GM21786 (cell line): ENCODE results near the gene BRD7.
A peak's percentile ranks its signal among the peaks of the same experiment; 100 is the strongest.

Experiments
- ATAC-seq: cut with Tn5 transposase; IDR thresholded peaks from one replicate; pipeline ENCODE4 v1.9.1; 2021; ENCODE audit not compliant: unreplicated experiment

The BRD7 gene

DNA sequence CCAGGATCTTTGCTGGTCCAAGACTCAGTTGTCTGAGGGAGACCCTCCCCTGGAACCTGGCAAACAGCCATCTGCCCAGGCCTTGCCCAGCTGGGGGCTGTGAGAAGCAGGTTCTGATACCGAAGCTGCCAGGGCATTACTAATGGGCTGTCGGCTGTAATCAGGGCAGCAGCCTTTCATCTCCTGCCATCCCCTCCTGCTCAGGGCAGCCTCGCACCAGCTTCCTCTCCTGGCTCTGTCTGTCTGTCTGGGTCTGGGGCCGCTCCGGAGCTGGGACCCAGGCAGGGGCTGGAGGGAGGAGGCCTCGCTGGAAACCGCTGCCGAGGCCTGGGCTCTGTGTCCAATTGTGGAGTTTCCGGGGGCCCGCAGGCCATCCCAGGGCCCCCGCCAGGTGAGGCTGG is 21.6 kb upstream of the BRD7 start:
- ATAC-seq, result no peak

DNA sequence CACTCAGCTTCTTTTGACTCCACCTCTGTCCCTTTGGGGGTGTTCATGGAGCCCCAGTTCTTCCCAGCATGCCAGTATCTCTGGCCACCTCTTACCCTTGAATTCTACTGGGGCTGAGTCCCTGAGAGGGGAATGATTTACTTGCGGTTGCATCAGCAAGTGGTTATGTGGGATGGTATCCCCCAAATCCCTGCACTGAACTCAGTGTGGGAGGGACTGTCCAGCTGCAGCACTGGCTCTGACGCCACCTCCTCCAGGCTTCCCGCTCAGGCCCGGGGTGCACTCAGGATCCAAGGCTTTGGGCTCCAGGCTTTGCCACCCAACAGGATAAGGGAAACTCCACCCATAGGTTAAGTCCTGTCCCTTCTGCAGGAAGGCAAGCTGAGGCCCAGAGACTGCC is 21.1 kb upstream of the BRD7 start:
- ATAC-seq, result no peak

DNA sequence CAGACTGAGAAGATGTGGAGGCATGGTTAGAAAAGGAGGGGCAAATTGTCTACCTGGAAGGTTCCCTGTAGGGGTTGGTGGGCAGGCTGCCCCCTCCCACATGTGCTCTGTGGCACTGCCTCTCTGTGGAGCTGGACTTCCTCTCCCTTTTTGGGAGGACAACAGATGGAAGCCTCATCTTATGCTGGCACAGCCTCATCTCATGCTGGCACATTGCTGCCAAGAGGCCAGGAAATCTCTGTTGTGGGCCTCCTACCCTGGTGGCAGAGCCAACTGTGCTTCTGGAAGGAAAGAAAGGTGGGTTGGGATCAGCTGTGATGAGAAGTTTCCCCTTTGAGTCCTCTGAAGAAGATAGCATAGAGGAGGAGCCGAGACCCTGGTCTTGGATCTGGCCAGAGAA is 19.7 kb upstream of the BRD7 start:
- no peak for ATAC-seq

DNA sequence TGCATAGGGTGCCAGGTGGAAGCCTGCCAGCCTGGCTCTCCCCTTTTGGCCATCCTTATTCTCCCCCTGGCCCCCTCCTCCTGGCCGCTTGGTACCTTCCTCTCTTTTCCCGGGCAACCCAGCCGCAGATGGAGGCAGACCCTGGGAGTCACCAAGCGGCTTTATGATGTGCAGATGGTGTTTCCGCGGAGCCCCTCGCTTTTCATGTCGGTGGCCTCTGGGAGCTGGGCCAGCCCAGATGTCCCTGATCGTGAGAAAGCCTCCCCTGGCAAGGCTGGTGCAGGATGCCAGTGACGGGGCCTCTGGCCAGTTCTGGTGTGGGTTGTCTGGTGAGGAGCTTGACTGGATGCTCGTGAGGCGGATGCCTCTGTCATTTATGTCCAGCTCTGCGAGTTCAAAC is 18.0 kb upstream of the BRD7 start:
- no peak for ATAC-seq

DNA sequence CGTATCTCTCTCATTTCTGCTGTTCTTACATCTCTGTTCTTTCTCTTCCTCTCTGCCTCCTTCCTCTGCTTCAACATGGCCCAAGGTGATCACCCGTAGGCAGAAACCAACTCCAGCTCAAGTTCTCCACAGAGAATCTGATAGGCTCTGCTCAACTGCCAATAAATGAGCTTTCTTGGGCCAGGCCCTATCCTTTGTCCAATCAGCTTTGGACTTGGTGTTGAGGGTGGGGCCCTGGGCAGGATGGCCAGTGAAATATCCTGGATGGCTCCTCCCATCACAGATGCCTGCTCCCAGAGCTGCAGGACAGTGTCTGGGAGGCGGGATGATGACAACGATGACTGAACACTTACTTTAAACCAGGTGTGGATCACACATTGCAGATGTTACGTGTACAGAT is 17.4 kb upstream of the BRD7 start:
- no peak for ATAC-seq

DNA sequence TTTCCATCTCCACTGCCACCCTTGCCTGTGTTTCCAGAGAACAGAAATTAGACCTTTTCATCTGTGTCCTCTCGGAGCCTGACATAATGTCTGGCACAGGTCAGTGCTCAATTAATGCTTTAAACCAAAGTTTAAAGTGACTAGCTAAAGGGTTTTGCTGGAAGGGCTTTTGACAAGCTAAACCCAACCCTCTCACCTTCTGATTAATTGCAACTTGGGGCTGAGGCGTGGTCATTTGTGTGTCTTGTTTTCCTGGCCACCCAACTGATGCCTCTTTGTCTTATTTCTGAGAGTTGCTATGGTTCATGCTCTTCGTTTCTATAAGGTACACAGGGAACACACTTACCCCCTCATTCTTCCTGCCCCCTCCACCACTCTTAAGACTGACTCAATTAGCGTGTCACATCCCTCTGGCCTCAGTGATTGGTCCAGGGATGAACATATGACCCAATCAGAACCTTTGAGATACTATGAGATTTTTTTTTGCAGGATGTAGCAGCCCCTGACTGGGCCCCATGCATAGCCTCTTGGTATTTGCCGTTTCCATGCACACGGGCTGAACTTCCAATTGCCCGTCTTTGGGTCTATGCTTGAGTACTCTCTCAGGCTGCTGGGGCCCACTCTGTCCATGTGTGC is 15.8 kb upstream of the BRD7 start:
- ATAC-seq, result no peak

DNA sequence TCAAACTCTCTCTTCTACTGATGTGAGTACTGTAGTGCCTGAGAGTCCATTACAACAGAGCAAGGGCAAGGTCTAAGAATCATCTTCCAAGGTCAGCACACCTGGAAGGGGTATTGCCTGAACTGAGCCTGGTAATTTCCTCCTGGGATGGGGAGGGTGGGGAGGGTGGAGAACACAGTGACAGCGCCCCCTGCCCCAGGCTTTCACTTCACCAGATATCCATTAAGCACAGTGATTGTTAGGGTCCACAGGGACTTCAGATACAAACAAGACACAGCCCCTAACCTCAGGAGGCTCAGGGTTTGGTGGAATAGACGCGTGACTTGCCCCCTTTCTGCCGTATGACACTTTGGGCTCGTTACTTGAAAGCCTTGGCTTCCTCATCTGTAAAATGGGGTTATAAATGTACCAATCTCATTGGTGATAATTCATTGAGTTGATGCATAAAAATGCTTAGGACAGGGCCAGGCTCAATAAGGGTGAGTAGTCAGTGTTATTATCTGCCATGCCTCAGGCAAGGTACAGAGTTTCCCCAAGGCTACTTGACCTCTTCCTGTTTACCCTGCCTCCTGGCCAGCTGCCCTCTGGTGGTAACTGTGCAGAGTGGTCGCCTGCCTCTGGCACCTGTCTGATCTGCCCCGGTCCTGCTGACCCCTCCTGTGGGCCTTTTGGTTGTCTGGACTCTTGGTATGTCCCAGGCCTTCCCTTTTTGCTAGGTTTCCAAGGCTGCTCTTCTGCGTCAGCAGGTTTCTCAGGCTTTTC is 13.1 kb upstream of the BRD7 start:
- no peak for ATAC-seq

DNA sequence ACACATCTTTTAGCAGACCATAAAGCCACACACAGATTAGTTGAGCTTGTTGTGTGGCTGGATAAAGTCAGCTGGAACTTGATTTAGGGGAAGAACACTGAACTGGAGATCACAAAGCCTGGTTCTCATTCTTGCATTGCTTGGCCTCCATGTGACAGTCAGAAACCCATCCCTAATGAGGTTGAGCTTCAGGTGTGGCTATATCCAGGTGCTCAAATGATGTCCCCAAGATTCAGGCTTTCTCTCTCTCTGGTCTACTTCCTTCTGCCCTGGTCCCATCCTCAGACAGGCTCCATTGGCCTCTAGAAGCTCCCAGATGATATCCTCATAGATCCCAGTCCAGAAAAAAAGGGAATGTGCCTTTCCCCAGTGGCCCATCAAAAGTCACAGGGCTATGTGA is 9.6 kb upstream of the BRD7 start:
- no peak for ATAC-seq

DNA sequence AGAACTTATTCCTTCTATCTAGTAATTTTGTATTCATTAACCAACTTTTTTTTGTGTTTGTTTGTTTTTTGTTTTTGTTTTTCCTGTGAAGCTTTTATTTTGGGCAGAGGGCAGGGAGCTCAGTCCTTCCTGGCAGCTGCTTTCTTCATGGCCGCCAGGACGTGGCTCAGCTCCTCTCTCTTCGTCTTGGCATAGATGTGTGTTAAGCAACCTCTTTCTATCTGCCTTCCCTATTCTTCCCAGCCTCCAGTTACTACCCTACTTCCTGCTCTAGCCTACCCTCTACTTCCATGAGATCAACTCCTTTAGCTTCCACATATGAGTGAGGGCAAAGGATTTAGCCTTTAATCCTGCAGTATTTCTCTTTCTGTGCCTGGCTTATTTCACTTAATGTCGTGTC is 8.2 kb upstream of the BRD7 start:
- ATAC-seq, result no peak

DNA sequence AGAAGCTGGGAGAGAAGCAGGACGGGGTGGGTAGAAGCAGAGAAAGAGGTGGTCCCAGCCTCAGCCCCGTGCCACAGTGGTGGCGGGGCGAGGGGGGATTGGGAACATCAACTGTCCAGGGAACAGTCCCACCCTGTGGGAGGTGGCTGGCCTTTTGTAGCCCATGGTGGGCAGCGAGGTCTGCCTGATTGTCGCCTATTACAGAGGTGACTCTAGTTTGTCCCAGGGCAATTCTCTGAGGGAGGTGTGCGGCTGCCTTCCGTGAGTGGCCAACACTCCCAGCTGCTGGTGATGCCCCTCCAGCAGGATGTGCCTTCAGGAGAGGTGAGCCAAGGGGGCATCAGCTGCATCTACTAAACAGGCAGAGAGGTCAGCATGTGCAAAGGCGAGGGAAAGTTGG is 5.0 kb upstream of the BRD7 start:
- no peak for ATAC-seq

DNA sequence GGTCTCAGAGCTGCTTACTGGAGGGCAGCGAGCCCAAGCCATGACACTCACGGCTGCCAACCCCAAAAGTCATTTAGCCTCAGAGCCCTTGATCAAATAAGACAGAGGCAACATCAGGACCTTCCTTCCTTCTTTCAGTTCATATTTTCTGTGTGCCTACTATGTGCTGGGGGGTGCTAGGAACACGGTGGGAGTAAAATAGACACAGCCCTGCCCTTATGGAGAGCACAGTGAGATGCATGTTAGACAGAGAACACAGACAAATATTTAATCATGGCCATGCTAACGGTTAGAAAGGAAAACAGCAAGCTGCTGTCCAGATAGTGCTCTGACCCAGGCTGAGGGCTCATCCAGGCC is 4.5 kb upstream of the BRD7 start:
- ATAC-seq, result no peak

DNA sequence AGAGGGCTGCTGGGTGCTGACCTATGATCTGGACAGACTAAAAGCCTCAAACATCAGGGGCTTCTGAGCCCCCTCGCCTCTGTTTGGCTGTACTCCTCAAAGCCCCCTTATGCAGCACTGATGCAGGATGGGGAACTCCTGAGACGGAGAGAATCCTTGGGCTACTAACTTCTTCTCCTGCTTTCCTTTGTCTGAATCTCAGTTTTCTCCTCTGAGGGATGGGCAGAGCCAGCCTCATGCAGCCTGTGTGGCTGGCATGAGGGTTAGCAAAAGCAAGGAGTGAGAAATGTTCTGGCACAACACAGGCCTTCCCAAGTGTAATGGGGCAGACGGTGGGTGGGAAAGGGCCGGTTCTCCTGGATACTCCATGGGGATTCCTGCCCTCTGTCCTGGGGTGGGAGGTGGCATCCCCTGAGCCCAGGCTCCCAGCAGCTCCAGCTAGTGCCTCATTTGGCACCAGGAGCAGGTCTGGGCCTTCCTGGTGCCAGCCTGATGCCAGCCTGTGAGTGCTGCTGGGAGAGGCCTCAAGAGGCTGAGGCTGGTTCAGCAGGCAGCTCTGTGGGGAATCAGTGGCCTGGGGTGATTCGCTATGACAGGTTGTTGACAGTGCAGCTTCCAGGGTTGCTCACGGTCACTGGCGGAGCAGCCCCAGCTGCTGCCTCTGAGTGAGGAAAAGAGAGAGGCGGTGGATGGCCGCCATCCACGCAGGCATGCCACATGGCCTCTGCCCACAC is 4.0 kb upstream of the BRD7 start:
- no peak for ATAC-seq

DNA sequence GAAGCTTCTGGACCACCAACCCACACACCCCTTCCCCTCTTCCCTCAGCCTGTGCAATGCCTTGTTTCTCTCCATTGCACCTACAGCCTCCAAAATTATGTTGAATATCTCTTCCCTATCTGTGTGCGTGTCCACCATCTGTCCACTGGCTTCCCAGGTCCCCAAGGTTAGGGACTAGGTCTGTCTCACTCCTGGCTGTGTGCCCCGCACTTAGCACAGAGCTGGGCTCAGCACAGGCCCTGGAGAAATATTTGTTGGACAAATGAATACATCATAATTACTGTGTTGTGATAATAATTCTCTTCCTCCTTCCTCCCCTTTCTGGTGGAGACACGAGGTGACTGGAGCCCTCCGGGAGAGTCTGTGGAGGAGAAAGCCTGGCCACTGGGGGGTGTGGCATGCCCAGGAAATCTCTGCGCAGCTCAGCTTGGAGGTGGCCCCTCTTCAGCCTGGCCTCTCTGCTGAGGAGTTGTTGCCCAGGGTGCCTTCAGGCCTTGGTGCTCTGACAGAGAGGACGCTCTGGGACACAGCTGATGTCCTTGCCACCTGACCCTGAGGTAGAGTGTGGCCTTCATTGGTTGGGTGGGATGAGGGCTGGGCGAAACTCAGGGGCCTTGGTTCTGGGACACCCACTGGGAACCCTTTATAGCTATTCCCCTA is 3.3 kb upstream of the BRD7 start:
- no peak for ATAC-seq

DNA sequence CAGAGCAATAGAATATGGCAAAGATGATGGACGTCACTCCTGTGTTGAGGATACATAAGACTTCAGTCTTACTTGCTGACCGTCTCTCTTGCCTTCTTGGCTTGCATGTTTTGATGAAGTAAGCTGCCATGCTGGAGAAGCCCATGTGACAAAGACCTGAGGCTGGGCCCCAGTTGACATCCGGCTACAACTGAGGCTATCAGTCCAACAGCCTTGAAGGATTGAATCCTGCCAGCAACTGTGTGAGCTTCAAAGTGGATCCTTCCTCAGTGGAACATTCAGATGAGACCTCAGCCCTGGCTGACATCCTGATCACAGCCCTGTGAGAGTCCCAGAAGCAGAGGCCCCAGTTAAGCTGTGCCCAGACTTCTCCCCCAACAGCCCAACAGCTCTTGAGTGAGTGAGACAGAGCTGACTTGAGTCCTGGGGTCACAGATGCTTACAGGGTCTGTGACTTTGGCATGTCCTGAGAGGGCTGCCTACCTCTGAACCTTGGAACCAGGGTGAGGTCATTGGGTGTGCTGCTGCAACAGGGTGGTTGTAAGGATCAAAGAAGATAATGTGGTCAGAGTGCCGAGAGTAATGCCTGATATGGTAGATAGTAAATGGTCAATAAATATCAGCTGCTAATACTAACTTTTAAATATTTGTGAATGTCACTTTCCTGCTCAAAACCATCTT is 2.4 kb upstream of the BRD7 start:
- no peak for ATAC-seq

DNA sequence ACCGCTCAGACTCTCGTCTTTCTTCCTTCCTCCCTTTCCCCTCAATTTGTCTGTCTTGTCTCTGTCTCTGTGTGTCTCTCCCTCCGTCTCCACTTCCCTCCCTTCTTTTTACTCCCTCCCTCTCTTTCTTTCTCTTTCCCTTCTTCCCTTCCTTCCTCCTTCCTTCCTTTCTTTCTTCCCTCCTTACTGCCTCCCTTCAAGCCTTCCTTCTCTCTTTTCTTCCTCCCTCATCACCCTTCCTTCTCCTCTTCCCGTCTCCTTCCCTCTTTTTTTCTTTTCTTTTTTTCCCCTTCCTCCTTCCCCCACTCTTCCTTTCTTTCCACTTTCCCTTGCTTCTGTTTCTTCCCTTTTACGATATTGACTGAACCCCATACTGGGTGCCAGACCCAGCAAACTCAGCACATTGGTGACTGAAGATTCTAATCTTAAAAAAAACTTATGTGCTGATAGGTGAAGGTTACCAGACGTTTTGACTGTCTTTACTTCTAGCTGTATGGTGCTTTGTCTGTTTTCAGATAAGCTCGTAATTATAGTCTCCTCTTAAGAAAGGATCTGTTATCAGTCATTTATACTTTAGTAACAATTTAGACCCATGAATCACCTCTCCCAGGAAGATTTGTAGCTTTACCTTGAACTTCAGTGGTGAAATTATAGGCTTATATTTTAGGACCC is 481 bp upstream of the BRD7 start:
- no peak for ATAC-seq

DNA sequence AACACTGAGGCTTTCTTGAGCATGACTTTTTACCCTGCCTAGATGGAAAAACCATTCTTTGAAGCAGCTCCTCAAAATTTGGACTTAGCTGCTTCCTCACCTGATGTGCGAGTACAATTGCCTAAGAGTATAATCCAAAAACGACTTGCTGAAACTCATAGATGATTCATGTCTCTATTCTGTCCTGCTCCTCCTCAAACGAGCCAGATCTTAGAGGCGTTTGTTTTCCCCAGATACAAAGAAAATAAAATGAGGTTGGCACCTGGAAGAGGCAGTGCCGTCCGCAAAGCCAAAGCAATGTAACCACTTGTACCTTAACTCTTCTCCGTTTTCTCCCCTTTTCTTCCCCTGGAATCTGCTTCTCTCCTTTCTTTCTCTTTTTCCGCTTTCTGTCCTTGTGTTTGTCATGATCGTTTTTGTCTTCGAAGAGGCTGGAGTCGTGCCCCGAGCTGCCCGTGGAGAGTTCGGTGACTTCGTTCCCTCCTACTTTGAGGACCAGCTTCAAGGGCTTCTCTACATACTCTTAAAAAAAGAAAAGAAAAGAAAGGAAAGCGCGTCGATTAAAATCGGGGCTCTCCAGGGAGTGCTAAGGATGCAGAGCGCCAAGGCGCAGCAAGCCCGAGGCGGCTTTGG is 895 bp downstream of the BRD7 start:
- ATAC-seq, result peak; percentile 22

DNA sequence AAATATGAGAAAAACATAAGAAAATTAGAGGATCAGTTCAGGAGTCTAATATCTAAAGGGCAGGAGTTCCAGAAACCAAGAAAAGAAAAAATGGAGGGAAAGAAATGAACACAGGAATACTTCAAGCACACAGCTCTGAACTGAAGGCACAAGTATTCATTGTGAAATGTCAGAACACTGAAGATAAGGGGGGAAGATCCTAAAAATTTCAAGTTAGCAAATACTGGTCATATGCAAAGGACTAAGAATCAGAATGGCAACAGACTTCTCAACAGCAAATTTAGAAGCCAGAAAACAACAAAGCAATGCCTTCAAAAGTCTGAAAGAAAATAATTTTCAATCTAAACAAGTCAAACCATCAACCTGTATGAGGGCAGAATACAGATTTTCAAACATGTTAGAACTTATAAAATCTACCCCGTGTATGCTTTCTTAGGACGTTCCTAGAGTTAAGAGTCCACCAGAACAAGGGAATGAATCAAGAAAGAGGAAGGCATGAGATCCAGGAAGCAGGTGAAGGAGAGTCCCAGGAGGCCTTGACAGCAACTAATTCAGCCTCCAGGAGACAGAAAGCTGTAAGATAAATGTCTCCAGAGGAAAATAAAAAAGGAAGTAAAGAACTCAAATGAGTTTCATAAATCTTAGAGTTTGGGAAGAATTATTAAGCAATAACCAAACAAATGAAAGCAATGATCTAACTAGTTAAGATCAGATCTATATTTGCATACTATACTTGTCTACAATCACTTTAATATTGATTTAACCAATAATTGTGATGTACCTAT is 2.8 kb downstream of the BRD7 start:
- no peak for ATAC-seq

DNA sequence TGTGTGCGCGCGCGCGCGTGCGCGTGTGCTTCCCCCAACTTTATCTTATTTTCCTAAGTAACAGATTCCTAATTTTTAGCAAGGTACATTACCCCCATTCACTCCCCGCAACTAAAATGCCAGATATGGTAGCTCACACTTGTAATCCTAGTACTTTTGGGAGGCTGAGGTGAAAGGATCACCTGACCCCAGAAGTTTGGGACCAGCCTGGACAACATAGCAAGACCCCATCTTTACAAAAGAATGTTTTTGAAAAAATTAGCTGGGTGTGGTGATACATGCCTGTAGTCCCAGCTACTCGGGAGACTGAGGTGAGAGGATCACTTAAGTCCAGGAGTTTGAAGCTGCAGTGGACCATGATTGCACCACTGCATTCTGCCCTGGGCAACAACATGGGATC is 5.1 kb downstream of the BRD7 start:
- ATAC-seq, result no peak

DNA sequence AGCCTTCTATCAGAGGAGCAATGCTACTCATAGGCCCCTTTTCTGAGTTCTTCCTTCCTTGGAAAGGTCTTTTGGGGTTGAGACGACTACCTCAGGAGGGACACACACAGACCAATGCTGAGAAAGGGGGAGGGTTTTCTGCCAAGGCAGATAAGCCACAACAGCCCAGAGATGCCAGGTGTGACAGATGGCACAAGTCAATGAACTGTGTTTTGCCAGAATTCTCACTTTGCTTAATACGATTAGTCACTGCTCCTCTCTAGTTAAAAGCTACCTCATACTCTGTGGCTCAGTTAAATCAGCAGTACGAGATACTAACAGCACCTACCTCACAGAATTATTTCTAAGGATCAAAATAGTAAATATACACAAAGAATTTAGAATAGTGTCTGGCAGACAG is 8.0 kb downstream of the BRD7 start:
- no peak for ATAC-seq
